ENCODE data around the gene APLF.

DNA sequence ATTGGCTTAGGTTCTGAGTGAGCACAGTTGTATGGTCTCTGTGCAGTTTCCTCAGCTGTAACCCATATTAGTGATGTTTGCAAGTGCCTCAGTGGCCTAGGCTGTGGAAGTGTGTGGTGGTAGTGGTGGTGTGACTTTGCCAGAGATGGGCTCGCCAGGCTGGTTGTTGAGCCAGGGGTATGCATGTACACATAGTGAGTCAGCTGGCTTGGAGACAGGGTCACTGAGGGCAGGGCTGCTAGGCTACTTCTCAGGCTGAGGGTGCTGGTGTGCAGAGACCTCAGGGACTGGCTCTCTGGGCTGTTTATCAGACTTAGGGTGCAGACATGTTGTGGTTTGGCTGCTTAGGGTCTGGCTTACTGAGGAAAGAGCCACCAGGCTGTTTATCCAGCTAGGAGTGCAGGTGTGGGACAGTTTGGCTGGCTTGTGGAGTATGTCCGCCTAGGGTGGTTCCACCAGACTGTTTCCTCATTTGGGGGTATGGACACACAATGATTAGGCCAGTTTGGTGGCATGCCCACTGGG is 15.0 kb downstream of the APLF start:
- TF ChIP-seq, protein P1, sequence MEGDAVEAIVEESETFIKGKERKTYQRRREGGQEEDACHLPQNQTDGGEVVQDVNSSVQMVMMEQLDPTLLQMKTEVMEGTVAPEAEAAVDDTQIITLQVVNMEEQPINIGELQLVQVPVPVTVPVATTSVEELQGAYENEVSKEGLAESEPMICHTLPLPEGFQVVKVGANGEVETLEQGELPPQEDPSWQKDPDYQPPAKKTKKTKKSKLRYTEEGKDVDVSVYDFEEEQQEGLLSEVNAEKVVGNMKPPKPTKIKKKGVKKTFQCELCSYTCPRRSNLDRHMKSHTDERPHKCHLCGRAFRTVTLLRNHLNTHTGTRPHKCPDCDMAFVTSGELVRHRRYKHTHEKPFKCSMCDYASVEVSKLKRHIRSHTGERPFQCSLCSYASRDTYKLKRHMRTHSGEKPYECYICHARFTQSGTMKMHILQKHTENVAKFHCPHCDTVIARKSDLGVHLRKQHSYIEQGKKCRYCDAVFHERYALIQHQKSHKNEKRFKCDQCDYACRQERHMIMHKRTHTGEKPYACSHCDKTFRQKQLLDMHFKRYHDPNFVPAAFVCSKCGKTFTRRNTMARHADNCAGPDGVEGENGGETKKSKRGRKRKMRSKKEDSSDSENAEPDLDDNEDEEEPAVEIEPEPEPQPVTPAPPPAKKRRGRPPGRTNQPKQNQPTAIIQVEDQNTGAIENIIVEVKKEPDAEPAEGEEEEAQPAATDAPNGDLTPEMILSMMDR (IDR thresholded peaks at IDR 0.05; ENCODE audit: low read depth, low read length): no peak
- no peak for TF ChIP-seq POLR2A (IDR thresholded peaks at IDR 0.05; ENCODE audit: extremely low read depth, insufficient read length)
- TF ChIP-seq, protein P2, sequence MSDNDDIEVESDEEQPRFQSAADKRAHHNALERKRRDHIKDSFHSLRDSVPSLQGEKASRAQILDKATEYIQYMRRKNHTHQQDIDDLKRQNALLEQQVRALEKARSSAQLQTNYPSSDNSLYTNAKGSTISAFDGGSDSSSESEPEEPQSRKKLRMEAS (IDR thresholded peaks at IDR 0.05; ENCODE audit: low read depth, low read length): no peak
